Naive thymus-derived CD4-positive, alpha-beta T cell (primary cell): Measurements from ENCODE around the gene ABHD14A. TPM values are rescaled to one million over a fixed set of nuclear protein-coding genes. Genes with fewer than 3 reads are reported as not detected.
A peak's percentile ranks its signal among the peaks of the same experiment; 100 is the strongest.

Experiments used
- ATAC-seq: fragments of 150-1000 bp; cut with Tn5 transposase; 2 replicates; pipeline ENCODE4 v1.10.0; 2021; ENCODE audit warnings: mild to moderate bottlenecking, moderate library complexity
- CTCF ChIA-PET: fragments of 350-600 bp; sonication (Branson Sonifier 250); formaldehyde crosslinking; loops from one replicate; lab custom pipeline; 2021; ENCODE audit warnings: antibody characterized with exemption; lab: Charles Lee
- POLR2A ChIA-PET: fragments of 350-600 bp; sonication (Branson Sonifier 250); formaldehyde crosslinking; loops from one replicate; lab custom pipeline; 2021; ENCODE audit warnings: antibody characterized with exemption, inconsistent platforms; lab: Charles Lee
- DNase-seq, 9 donors: peaks; one replicate each; pipeline versions ENCODE4 v3.0.0 to v3.0.0-alpha.2; 2020 to 2022; ENCODE audit warnings: mixed read lengths in 1 of 9
- H3K27ac ChIP-seq: one replicate; pipeline ENCODE4 v1.7.0; 2013; ENCODE audit warnings: mild to moderate bottlenecking, low read depth, low read length, moderate library complexity
- H3K27me3 ChIP-seq, 2 donors: one replicate each; pipeline ENCODE4 v1.7.0; 2013; ENCODE audit warnings: low read length in 2 of 2, mild to moderate bottlenecking in 2 of 2, moderate library complexity in 2 of 2; ENCODE audit not compliant: control insufficient read depth in 2 of 2, insufficient read depth in 2 of 2
- H3K36me3 ChIP-seq, 3 experiments: 1 replicate in 2 of 3; 2 replicates in 1 of 3; pipeline ENCODE4 v1.7.0; 2013; ENCODE audit warnings: low read length in 3 of 3, mild to moderate bottlenecking in 3 of 3, moderate library complexity in 1 of 3; ENCODE audit not compliant: insufficient read depth in 3 of 3, control insufficient read depth in 2 of 3
- H3K4me1 ChIP-seq, 2 donors: one replicate each; pipeline ENCODE4 v1.7.0; 2013; ENCODE audit warnings: low read length in 2 of 2, mild to moderate bottlenecking in 2 of 2, moderate library complexity in 1 of 2; ENCODE audit not compliant: control insufficient read depth in 2 of 2, insufficient read depth in 2 of 2
- H3K4me3 ChIP-seq: 2 replicates; pipeline ENCODE4 v1.7.0; 2013; ENCODE audit warnings: mild to moderate bottlenecking, low read length
- H3K9me3 ChIP-seq, 3 experiments: 1 replicate in 2 of 3; 2 replicates in 1 of 3; pipeline ENCODE4 v1.7.0; 2013; ENCODE audit warnings: low read length in 3 of 3; ENCODE audit not compliant: control insufficient read depth in 2 of 3
- H3K27ac Mint-ChIP-seq, 9 donors: one replicate each; pipeline ENCODE4 v1.8.0; 2020 to 2022; ENCODE audit warnings: mixed read lengths in 9 of 9, mild to moderate bottlenecking in 8 of 9, moderate library complexity in 5 of 9, inconsistent platforms in 2 of 9
- H3K27me3 Mint-ChIP-seq, 5 donors: one replicate each; pipeline ENCODE4 v1.8.0; 2021 to 2022; ENCODE audit warnings: mixed read lengths in 5 of 5, mild to moderate bottlenecking in 1 of 5
- H3K36me3 Mint-ChIP-seq, 5 donors: one replicate each; pipeline ENCODE4 v1.8.0; 2020 to 2022; ENCODE audit warnings: mixed read lengths in 5 of 5, mild to moderate bottlenecking in 3 of 5, inconsistent platforms in 1 of 5
- H3K4me1 Mint-ChIP-seq, 7 donors: one replicate each; pipeline ENCODE4 v1.8.0; 2020 to 2022; ENCODE audit warnings: mixed read lengths in 7 of 7, mild to moderate bottlenecking in 3 of 7, inconsistent platforms in 1 of 7
- H3K4me3 Mint-ChIP-seq, 10 donors: one replicate each; pipeline ENCODE4 v1.8.0; 2020 to 2022; ENCODE audit warnings: mild to moderate bottlenecking in 10 of 10, mixed read lengths in 10 of 10, moderate library complexity in 6 of 10, inconsistent platforms in 2 of 10
- H3K9me3 Mint-ChIP-seq, 11 donors: one replicate each; pipeline ENCODE4 v1.8.0; 2020 to 2022; ENCODE audit warnings: mixed read lengths in 11 of 11, mild to moderate bottlenecking in 4 of 11, inconsistent platforms in 1 of 11, moderate library complexity in 1 of 11
- intact Hi-C, 2 donors: fragments of 100-400 bp; cut with micrococcal nuclease; formaldehyde crosslinking; loops; one replicate each; pipeline ENCODE4 v1.15.1; 2023
- polyA plus RNA-seq, 2 donors: library from polyadenylated mRNA; unstranded; fragments of 300-500 nt; fragmentation: Illumina TruSeq; gene quantifications; one replicate each; pipeline ENCODE4 v1.2.3, GENCODE V29; 2021
- total RNA-seq, 6 experiments: library from RNA in 5 of 6; stranded (reverse) in 5 of 6; gene quantifications; 1 replicate in 5 of 6; 2 replicates in 1 of 6; pipeline ENCODE4 v1.2.3 and lab custom pipeline; 2021 to 2026

Gene ABHD14A
- total and polyA plus RNA-seq, 7 experiments from 2014 or later = 9.9 to 96.9 (median 21.6) TPM

GRCh38 chr3:51982838-51983577, 8.1 kb downstream of the ABHD14A start, which contains the start of gene ACY1:
Gene ACY1 (plus strand): TSS chr3:51983535. CDS start chr3:51984065, 530 bp downstream.
- H3K4me3 Mint-ChIP-seq = peak within 1 kb of the TSS; percentile 83 to 99 (median 94)
- Histone ChIP-seq H3K4me1 (peaks cover 10 to 12% of the 10 kb centered on the region in 2 donors), H3K27me3 (no peaks in the 10 kb centered on the region), H3K36me3 (peaks cover 0 to 9% (median 0%) of the 10 kb centered on the region in 3 experiments), H3K9me3 (no peaks in the 10 kb centered on the region), H3K27ac (peak within 1 kb of the TSS; percentile 83), H3K4me3 (peak within 1 kb of the TSS; percentile 77)
- POLR2A ChIA-PET = interaction anchor here (0.9 to 3.4 kb wide), 8 partner anchors 9 to 172 kb away, joined by 3 to 23 read pairs (median 10); partner anchors contain the start of genes ABHD14B, PCBP4, POC1A and RPL29
- peak; percentile 85 for ATAC-seq
- H3K9me3 Mint-ChIP-seq = no peaks in the 10 kb centered on the region
- H3K4me1 Mint-ChIP-seq = peaks cover 18 to 27% (median 22%) of the 10 kb centered on the region in 7 donors
- H3K27ac Mint-ChIP-seq = peak within 1 kb of the TSS; percentile 81 to 97 (median 90)
- H3K27me3 Mint-ChIP-seq = no peaks in the 10 kb centered on the region
- DNase-seq = peak; percentile 48 to 86 (median 56)
- CTCF ChIA-PET = interaction anchor here (0.6 to 2.5 kb wide), 7 partner anchors 9 to 162 kb away, joined by 3 to 15 read pairs (median 4); partner anchors contain the start of genes ABHD14A, ABHD14B, RPL29 and RRP9
- peaks cover 0 to 5% (median 0%) of the 10 kb centered on the region in 5 donors for H3K36me3 Mint-ChIP-seq
- intact Hi-C loops = loop anchor here (1.0 kb wide), 3 partner anchors 8 to 12 kb away; partner anchors contain the start of genes RPL29 (in 2 of the 2), ABHD14A (in 1 of the 2) and ABHD14B (in 1 of the 2)

GRCh38 chr3:51983578-51984268, 8.9 kb downstream of the ABHD14A start:
- H3K27ac ChIP-seq = peak overlapping the region; percentile 83
- CTCF ChIA-PET = interaction anchor here (0.6 to 2.5 kb wide), 6 partner anchors 9 to 20 kb away, joined by 3 to 15 read pairs (median 4); partner anchors contain the start of genes ABHD14A, ABHD14B and RPL29
- H3K4me3 Mint-ChIP-seq = peak overlapping the region; percentile 83 to 99 (median 92)
- H3K27me3 ChIP-seq = no peaks in the 10 kb centered on the region
- no peaks in the 10 kb centered on the region for H3K9me3 Mint-ChIP-seq
- intact Hi-C loops = loop anchor here (1.0 kb wide), 3 partner anchors 8 to 12 kb away; partner anchors contain the start of genes RPL29 (in 2 of the 2), ABHD14A (in 1 of the 2) and ABHD14B (in 1 of the 2)
- peaks cover 0 to 5% (median 0%) of the 10 kb centered on the region in 5 donors for H3K36me3 Mint-ChIP-seq
- peaks cover 18 to 29% (median 22%) of the 10 kb centered on the region in 7 donors for H3K4me1 Mint-ChIP-seq
- DNase-seq (peak in 1 of 9 donors; percentile 23), ATAC-seq (no peak)
- H3K36me3 ChIP-seq = peaks cover 0 to 9% (median 0%) of the 10 kb centered on the region in 3 experiments
- peak overlapping the region; percentile 77 for H3K4me3 ChIP-seq
- H3K27me3 Mint-ChIP-seq = no peaks in the 10 kb centered on the region
- H3K9me3 ChIP-seq = no peaks in the 10 kb centered on the region
- POLR2A ChIA-PET = interaction anchor here (0.7 to 3.4 kb wide), 7 partner anchors 8 to 361 kb away, joined by 3 to 23 read pairs (median 14); partner anchors contain the start of genes ABHD14A, ABHD14B, PCBP4 and POC1A
- peaks cover 10 to 12% of the 10 kb centered on the region in 2 donors for H3K4me1 ChIP-seq
- H3K27ac Mint-ChIP-seq = peak overlapping the region; percentile 77 to 92 (median 89)

GRCh38 chr3:51984269-51984647, 9.4 kb downstream of the ABHD14A start:
- POLR2A ChIA-PET = interaction anchor here (1.3 to 3.4 kb wide), 4 partner anchors 8 to 11 kb away, joined by 5 to 23 read pairs (median 18); partner anchors contain the start of genes ABHD14A, ABHD14B and RPL29
- peak overlapping the region; percentile 51 to 99 (median 92) for H3K4me3 Mint-ChIP-seq
- CTCF ChIA-PET = interaction anchor here (0.6 to 2.5 kb wide), 5 partner anchors 8 to 12 kb away, joined by 3 to 15 read pairs (median 4); partner anchors contain the start of genes ABHD14A, ABHD14B and RPL29
- H3K36me3 Mint-ChIP-seq = peaks cover 0 to 5% (median 0%) of the 10 kb centered on the region in 5 donors
- no peaks in the 10 kb centered on the region for H3K27me3 ChIP-seq
- peak overlapping the region in 8 of 9 donors; percentile 2 to 92 (median 86) for H3K27ac Mint-ChIP-seq
- peaks cover 0 to 9% (median 0%) of the 10 kb centered on the region in 3 experiments for H3K36me3 ChIP-seq
- ATAC-seq (no peak), DNase-seq (no peak)
- H3K4me3 ChIP-seq = no peak overlapping the region
- intact Hi-C loops = no loop called here
- peaks cover 10 to 12% of the 10 kb centered on the region in 2 donors for H3K4me1 ChIP-seq
- H3K4me1 Mint-ChIP-seq = peaks cover 18 to 29% (median 22%) of the 10 kb centered on the region in 7 donors
- no peaks in the 10 kb centered on the region for H3K27me3 Mint-ChIP-seq
- H3K27ac ChIP-seq = peak overlapping the region; percentile 83
- no peaks in the 10 kb centered on the region for H3K9me3 Mint-ChIP-seq
- H3K9me3 ChIP-seq = no peaks in the 10 kb centered on the region

- no peak overlapping the region for H3K4me3 ChIP-seq
- peaks cover 10 to 12% of the 10 kb centered on the region in 2 donors for H3K4me1 ChIP-seq
- ATAC-seq (no peak), DNase-seq (no peak)
- H3K27me3 Mint-ChIP-seq = no peaks in the 10 kb centered on the region
- ChIA-PET POLR2A (interaction anchor here (3.4 kb wide), 1 partner anchor 11 kb away, joined by 23 read pairs; the partner anchor contains the start of gene ABHD14B), CTCF (interaction anchor here (1.0 to 1.6 kb wide), 3 partner anchors 8 to 11 kb away, joined by 3 to 4 read pairs (median 4); partner anchors contain the start of genes ABHD14B and RPL29)
- peak overlapping the region in 6 of 9 donors; percentile 61 to 88 (median 78) for H3K27ac Mint-ChIP-seq
- H3K4me3 Mint-ChIP-seq = peak overlapping the region in 6 of 10 donors; percentile 2 to 85 (median 41)
- peak overlapping the region; percentile 35 for H3K27ac ChIP-seq
- H3K36me3 Mint-ChIP-seq = peaks cover 0 to 5% (median 0%) of the 10 kb centered on the region in 5 donors
- no peaks in the 10 kb centered on the region for H3K27me3 ChIP-seq
- intact Hi-C loops = no loop called here
- no peaks in the 10 kb centered on the region for H3K9me3 ChIP-seq
- H3K36me3 ChIP-seq = peaks cover 0 to 9% (median 0%) of the 10 kb centered on the region in 3 experiments
- H3K4me1 Mint-ChIP-seq = peaks cover 18 to 29% (median 22%) of the 10 kb centered on the region in 7 donors
- no peaks in the 10 kb centered on the region for H3K9me3 Mint-ChIP-seq
Observed at GRCh38 chr3:51985063-51985462, 10.2 kb downstream of the ABHD14A start.

- no peaks in the 10 kb centered on the region for H3K27me3 Mint-ChIP-seq
- Histone ChIP-seq H3K4me3 (no peak overlapping the region), H3K27me3 (no peaks in the 10 kb centered on the region), H3K27ac (no peak overlapping the region), H3K9me3 (no peaks in the 10 kb centered on the region), H3K36me3 (peaks cover 0 to under 1% (median 0%) of the 10 kb centered on the region in 3 experiments), H3K4me1 (peaks cover 10 to 12% of the 10 kb centered on the region in 2 donors)
- H3K27ac Mint-ChIP-seq = peak overlapping the region in 3 of 9 donors; percentile 16 to 62 (median 38)
- no peak overlapping the region for H3K4me3 Mint-ChIP-seq
- peaks cover 15 to 27% (median 19%) of the 10 kb centered on the region in 7 donors for H3K4me1 Mint-ChIP-seq
- intact Hi-C loops = no loop called here
- H3K9me3 Mint-ChIP-seq = no peaks in the 10 kb centered on the region
- H3K36me3 Mint-ChIP-seq = peaks cover 0 to 4% (median 0%) of the 10 kb centered on the region in 5 donors
- CTCF ChIA-PET = interaction anchor here (0.9 to 1.3 kb wide), 2 partner anchors 10 to 15 kb away, joined by 3 read pairs; no protein-coding TSS in a partner anchor
- DNase-seq = no peak
- no peak for ATAC-seq
- POLR2A ChIA-PET = interaction anchor here (0.7 to 1.8 kb wide), 3 partner anchors 9 to 147 kb away, joined by 3 to 5 read pairs (median 3); partner anchors contain the start of gene ABHD14B
Observed at GRCh38 chr3:51986010-51986947, 11.4 kb downstream of the ABHD14A start.
